HCT116 (cell line): ENCODE results near the gene VSIG4.

ENCODE experiments used
- CEBPB ChIP-seq: IDR thresholded peaks from 2 replicates; pipeline ENCODE4 v1.6.1; 2012; ENCODE audit warnings: low read depth
- SP1 ChIP-seq: IDR thresholded peaks from 2 replicates; pipeline ENCODE4 v1.6.1; 2012; ENCODE audit warnings: low read depth
- SRF ChIP-seq: IDR thresholded peaks from 2 replicates; pipeline ENCODE4 v1.6.1; 2012; ENCODE audit warnings: low read depth
- YY1 ChIP-seq: IDR thresholded peaks from 2 replicates; pipeline ENCODE4 v1.6.1; 2011; ENCODE audit warnings: low read length, low read depth, moderate library complexity, mild to moderate bottlenecking; ENCODE audit not compliant: insufficient replicate concordance; ENCODE audit errors: extremely low read depth

GRCh38 chrX:65985211-65985610 lies 54.7 kb downstream of the VSIG4 start:
- TF ChIP-seq SP1 (no peak), CEBPB (no peak), YY1 (no peak), SRF (no peak)
